Fibroblast of villous mesenchyme (primary cell): ENCODE data around the gene GLT8D1. TPM values are rescaled to one million over a fixed set of nuclear protein-coding genes. Genes with fewer than 3 reads are reported as not detected.

Experiments used
- DNase-seq: peaks from one replicate; pipeline ENCODE4 v3.0.0-alpha.2; 2010; ENCODE audit warnings: low read depth
- H3K4me3 ChIP-seq: 2 replicates; pipeline ENCODE4 v1.5.1; 2011; ENCODE audit warnings: low read depth, mild to moderate bottlenecking, low read length
- total RNA-seq: library from RNA; depleted of rRNA; stranded (reverse); fragments of >200 nt; gene quantifications from 2 replicates; pipeline ENCODE4 v1.2.3, GENCODE V29; 2012
- TF ChIP-seq, protein P1 (sequence below): IDR thresholded peaks from 2 replicates; pipeline ENCODE4 v1.5.1; 2012; ENCODE audit warnings: low read depth, mild to moderate bottlenecking, low read length; ENCODE audit not compliant: insufficient read depth

Gene GLT8D1
- total RNA-seq, 1 donor = 108 TPM

DNA sequence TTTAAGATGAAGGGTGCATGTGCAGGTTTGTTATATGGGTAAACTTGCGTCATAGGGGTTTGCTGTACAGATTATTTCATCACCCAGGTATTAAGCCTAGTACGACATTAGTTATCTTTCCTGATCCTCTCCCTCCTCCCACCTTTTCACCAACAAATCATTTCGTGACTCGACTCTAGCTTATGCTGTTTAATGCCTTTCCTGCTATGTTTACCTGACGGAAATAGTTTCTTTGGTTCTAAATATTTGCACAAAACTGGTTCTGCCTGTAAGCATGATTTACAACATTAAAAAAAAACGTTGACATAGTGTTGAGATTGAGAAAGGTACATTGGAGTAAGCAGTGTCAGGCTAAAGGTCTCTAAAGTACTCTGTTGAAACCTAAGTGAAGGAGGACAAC is 17.3 kb downstream of the GLT8D1 start:
- H3K4me3 ChIP-seq = no peak overlapping the region
- no peak for DNase-seq
- TF ChIP-seq, protein P1, sequence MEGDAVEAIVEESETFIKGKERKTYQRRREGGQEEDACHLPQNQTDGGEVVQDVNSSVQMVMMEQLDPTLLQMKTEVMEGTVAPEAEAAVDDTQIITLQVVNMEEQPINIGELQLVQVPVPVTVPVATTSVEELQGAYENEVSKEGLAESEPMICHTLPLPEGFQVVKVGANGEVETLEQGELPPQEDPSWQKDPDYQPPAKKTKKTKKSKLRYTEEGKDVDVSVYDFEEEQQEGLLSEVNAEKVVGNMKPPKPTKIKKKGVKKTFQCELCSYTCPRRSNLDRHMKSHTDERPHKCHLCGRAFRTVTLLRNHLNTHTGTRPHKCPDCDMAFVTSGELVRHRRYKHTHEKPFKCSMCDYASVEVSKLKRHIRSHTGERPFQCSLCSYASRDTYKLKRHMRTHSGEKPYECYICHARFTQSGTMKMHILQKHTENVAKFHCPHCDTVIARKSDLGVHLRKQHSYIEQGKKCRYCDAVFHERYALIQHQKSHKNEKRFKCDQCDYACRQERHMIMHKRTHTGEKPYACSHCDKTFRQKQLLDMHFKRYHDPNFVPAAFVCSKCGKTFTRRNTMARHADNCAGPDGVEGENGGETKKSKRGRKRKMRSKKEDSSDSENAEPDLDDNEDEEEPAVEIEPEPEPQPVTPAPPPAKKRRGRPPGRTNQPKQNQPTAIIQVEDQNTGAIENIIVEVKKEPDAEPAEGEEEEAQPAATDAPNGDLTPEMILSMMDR = no peak

DNA sequence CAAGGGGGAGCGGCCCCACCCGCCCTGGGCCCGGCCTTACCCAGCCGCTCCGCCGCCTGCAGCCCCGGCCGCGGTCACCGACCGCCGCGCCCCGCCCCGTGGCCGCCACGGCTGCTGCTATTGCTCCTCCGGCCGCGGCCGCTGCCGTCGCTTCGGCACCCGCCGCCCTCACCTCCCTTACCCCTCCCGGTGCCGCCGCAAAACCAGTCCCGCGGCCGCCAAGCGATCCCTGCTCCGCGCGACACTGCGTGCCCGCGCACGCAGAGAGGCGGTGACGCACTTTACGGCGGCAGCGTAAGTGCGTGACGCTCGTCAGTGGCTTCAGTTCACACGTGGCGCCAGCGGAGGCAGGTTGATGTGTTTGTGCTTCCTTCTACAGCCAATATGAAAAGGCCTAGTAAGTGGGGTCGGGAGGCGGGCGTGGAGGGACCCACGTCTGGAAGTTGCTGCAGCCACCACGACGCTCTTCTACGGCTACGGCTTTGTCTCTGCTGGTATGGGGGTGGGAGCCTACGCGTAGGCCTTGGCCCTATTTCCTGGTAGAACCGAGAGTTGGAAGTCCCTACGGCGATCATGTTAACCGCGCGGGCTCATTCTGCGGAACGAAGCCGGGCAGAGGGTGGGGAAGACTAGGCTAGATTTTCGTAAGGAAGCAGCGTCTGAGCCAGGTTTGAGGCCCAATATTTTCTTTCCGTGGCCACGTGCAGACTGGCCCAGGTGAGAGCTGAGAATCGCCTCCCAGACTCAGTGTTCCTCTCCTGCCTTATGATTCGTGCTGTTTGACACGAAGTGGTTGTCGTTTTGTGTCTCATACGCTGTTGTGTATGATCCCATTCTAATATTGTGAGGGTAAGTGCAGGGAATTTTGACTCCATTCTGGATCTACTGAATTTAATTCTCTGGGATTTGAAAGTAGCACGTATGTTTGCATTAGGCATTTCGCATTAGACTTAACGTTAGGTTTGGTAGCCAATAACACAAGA is 19.6 kb downstream of the GLT8D1 start, which contains the start of the genes GNL3 and PBRM1:
GNL3 (plus strand) TSS at position 324 of the 983 bp plus-strand sequence; CDS start at position 385, 61 bp downstream.
PBRM1 (minus strand) TSS at position 205 of the 983 bp plus-strand sequence.
- peak; percentile 96 for DNase-seq
- H3K4me3 ChIP-seq = peak within 1 kb of the TSS; percentile 93
- TF ChIP-seq, protein P1 = no peak

DNA sequence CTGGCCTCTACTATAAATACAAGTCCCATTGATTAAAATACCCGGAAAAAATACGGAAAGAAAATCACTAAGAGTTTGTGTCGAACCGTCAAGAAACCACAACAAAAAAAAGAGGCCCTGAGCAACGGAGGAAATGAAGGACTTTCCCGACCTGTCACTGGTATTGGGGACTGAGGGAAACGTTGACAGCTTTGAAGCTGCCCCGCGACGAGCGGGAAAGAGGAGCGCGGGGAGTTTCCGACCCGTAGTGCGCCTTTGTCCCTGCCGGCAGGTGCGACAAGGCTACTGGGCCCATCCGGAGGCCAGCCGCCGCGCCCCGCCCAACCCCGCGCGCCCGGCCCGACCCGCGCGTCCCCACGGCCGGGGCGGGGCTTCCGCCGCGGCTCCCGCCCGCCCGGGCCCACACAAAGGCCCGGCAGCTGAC is 20.3 kb downstream of the GLT8D1 start:
- peak; percentile 67 for DNase-seq
- H3K4me3 ChIP-seq = peak overlapping the region; percentile 93
- TF ChIP-seq, protein P1 = no peak

DNA sequence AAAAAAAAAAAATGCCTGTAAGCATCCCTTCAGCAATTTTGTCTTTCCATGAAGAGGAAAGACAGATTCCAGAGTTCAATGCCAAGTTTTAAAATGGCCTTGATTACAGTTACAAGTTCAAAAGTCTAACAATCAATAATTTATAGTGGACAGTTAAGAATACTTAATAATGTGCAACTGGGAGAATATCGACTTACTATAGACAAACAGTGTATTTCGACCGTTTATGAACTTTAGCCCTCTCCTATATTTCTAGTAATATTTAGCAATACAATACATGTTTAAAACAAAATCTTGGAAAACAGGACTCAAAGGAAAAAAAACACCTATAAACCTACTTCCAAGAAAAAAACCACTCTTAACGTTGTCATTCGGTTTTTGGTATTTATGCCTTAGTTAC is 21.4 kb downstream of the GLT8D1 start:
- TF ChIP-seq, protein P1 = no peak
- no peak for DNase-seq
- H3K4me3 ChIP-seq = no peak overlapping the region

DNA sequence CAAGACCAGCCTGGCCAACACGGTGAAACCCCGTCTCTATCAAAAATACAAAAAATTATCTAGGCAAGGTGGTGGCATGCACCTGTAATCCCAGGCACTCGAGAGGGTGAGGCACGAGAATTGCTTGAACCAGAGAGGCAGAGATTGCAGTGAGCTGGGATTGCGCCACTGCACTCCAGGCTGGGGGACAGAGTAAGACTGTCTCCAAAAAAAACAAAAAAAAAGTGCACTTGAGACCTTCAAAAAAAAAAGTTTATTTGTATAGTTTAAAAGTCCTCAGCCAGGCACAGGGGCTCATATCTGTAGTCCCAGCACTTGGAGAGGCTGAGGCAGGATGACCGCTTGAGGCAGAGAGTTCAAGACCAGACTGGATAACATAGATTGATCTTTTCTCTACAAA is 22.0 kb downstream of the GLT8D1 start:
- H3K4me3 ChIP-seq = no peak overlapping the region
- no peak for DNase-seq
- TF ChIP-seq, protein P1 = no peak

DNA sequence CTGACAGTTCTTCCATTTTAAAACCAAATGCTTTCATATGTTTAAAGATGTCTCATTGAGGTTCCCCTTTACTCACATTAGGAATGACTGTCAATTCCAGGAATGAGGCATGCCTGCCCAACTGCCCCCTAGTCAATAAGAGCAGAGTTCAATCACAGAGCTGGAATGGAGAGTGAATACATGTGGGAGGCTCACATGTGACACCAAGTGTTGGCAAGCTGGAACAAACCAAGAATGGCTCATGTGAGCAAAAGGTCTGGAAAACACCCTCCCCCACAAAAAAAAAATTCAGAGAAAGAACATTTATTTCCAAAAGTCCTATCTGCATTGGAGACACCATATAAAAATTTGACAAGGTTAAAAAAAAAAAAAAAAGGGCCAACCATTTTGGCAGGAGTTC is 23.6 kb downstream of the GLT8D1 start:
- TF ChIP-seq, protein P1 = no peak
- no peak overlapping the region for H3K4me3 ChIP-seq
- peak; percentile 72 for DNase-seq
